Pons (tissue), 1 donor: ENCODE data around the gene HOXB3.
A peak's percentile ranks its signal among the peaks of the same experiment; 100 is the strongest.

Experiments used
- DNase-seq: peaks from one replicate; pipeline ENCODE4 v3.0.0-alpha.2; 2016; ENCODE audit warnings: low spot score

The HOXB3 gene

DNA sequence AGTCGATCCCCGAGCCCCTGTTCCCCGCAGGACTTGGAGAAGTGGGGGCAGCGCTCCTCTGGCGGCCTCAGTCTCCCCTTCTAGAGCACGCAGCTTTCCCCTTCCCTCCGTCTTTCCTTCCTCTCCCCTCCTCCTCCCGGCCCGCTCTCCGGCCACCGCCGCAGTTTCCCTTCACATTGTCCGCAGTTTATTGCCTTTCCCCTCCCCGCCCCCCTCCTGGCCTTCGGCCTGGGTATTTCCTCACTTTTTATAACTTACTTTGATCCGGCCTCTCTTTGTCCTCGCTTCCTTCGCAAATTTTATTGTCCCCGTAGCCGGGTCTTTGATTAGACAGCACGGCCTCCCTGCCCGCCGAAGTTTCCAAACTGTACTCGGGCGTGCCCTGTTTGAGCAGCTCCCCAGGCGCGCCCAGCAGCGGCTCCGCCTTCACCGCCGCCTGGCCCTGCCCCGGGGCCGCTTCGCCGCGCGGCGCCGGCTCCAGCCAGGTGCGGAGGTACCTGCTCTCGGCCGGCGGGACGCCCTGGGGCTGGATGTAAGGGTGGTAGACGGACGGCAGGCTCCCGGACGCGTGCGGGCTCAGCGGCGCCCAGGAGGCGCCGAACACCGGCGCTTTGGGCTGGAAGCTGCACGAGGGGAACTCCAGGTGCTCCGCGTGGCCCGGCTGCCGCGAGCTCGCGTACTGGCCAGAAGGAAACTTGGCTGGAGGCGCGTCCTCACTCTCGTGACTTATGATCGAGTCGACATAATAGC is 35.6 kb upstream of the HOXB3 start:
- no peak for DNase-seq

DNA sequence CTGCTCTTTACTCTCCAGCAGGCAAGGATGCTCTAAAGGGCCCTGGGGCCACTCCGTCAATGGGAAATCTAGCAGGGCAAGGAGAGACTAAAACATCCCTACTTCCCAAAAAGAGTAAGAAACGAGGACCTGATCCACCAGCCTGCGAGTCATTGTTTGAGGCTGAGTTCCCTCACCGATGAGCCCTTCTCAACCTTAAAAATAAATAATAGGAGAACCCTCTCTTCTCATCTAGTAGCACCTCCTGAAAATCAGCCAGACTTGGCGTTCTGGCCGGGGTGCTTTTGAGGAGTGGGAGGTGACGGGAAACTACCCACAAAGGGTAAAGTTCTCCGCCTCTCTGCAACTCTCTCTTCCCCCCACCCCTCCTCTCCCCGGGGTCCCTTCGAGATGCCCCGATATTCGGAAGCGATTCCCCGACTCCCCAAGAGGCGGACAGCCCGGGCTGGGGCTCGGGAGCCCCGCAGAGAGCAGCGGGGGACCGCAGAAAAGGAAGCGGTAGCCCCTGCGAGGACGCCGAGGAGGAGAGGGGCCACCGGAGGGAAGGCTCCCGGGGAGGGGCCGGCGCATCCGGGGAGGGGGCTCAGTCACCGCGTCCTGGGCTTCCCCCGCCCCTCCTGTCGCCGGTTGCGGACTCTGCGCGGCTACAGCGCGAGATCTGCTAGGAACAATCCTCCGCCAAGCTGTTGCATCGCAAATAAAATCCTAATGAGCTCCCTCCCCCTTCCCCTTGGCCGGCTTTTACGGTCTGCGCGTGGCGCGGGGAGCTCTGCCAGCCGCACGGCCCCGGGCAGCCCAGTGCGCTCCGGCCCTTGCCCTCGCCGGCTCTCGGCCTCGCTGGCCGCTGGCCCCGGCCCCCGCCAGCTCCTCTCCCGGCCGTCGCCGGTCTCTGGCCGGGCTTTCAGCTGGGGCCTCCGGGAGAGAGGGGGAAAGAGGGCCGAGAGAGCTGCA is 34.8 kb upstream of the HOXB3 start:
- DNase-seq = no peak

DNA sequence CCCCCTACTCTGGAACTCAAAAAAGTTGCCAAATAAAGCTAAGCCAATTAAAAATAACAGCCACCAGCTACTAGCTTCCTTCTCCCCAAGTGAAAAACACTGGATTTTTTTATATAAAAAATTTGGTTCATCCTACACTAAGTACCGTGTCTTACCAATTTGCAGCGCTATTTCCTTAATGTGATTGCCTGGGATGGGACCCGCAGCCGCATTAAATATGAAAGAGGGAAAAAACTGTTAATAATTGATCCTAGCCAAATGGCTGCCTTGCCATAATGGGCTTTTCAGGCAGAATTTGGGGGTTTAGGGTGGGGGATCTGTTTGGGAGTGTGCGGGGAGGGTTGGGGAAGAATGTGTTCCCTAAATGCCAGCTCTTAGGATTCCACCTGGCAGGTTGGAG is 34.1 kb upstream of the HOXB3 start:
- DNase-seq = no peak

DNA sequence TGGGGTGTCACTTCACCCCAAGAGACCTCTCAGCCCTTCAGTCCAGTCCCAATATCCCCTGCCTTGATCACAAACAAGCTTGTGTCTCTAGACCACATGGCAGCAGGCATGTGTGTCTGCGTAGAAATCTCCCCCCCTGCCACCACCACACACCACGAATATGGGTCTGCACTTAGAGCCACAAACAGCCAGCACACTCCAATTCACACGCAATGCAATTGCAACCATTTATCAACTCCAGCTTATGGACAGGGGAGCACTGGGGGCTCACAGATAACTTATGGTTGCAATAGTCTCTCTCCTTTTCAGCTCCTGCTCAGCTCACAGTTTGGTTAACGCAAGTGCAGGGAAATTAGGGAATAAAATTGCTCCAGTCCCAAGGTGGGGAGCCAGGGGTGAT is 33.5 kb upstream of the HOXB3 start:
- DNase-seq = no peak

DNA sequence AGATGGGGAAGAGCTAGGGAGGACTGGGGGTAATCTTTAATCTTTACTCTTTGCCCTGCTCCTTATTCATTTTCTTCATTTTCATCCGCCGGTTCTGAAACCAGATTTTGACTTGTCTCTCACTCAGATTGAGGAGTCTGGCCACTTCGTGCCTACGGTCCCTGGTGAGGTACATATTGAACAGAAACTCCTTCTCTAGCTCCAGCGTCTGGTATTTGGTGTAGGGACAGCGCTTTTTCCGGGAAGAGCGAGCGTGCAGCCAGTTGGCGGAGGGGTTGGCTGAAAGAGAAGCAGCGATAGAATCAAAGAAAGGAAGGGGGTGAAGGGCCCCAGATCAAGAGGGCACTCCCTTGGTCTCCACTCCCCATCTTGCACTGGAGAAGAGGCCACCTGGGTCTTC is 32.8 kb upstream of the HOXB3 start:
- DNase-seq = no peak

DNA sequence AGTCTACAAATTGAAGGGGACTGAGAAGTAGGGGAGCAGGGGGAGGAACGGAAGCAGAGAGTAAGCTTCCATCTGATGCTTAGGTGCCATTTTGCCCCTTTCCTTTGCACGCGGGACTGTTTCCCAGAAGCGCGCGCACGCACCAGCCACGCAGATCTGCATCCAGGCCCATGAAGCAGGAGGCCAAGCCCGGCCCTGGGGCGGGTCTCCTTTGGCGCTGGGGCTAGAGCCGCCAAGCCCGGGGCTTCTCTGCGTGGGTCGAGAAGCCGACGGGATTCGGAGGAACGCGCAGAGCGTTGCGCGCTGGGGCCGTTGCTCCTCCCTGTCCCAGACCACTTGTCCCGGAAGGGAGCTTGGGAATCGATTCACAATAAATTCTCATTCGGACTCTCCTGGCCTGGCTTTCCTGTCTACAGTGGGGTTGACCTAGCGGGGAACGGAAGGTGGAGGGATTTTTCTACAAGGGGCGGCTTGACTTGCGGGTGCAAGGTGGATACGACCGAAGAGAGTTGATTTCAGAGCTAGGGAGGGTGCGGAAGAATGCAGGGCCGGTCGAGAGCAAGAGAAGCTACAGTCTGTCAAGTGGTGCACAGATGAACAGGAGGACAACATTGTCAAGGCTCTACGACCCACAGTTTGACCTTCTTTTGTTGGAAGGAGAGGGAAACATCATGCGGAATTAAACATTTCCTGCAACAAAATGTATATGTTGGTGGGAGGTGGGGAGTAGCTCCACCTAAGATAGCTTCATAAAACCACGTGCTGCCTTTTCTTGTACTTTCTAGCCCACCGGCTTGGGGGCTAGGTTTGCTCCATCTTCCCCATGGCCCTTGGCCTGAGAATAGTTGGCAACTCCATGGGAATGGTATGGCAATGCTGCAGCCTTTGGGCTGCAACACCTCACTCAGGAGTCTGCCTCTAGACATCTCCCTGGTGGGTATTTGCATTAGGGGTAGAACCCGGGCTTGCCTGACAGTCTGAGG is 31.7 kb upstream of the HOXB3 start:
- DNase-seq = no peak

DNA sequence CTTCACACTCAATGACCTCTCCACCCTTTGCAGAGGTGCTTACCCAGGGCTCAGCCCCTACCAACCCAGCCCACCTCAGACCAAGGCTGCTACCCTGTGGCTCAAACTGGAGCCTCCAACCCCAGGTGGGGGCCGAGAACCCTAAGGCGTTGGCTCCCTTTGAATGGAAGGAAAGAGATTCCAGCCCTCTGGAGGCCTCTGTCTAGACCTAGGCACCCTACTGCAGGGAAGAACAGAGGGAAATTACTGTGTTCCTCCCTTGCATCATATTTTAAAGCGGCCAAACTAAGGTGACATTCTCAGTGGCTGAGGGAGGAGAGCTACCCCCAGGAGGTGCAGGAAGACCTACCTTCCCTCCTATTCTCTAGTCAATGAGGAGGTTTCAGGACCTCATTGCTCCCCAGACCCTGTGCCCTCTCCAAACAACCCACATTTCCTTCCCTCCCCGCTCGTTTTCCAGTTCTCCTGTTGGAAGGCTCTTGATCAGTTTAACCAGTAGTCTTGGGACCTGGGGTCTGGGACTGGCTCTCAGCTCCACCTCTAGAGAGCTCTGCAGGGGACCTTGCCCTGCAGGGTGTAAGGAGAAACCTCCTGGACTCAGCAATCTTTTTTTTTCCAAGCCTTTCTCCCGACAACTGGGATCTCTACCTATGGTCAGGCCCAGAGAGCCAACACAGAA is 30.6 kb upstream of the HOXB3 start:
- DNase-seq = no peak

DNA sequence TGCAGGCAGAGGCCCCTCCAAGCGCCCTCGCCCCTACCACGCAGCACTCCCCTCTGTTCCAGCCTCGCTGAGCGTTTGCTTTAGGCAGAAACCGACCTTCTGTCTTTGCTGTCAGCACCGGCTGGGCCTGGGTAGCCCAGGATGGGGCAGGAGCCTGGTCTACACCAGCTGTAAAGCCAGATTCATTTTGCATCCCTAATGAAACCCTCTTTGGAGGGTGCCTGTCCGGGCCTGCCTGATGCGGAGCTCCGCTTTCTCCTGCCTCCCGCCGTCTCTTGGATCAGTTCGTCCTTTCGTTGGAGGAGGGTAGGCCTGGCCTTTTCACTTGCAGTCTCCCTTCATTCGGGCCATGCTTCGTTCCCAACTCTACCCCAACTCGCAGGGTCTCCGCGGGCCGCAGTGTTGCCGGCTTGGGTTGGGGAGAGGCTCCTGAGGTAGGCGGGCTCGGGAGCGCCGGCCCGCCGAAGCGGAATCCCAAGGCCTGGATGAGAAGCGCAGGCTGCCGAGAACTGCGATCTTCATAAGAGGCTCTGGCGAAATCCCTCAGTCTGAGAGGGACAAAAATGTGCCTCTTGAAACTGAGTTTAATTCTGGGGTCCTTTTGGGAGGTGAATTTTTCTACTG is 29.9 kb upstream of the HOXB3 start:
- DNase-seq = no peak

DNA sequence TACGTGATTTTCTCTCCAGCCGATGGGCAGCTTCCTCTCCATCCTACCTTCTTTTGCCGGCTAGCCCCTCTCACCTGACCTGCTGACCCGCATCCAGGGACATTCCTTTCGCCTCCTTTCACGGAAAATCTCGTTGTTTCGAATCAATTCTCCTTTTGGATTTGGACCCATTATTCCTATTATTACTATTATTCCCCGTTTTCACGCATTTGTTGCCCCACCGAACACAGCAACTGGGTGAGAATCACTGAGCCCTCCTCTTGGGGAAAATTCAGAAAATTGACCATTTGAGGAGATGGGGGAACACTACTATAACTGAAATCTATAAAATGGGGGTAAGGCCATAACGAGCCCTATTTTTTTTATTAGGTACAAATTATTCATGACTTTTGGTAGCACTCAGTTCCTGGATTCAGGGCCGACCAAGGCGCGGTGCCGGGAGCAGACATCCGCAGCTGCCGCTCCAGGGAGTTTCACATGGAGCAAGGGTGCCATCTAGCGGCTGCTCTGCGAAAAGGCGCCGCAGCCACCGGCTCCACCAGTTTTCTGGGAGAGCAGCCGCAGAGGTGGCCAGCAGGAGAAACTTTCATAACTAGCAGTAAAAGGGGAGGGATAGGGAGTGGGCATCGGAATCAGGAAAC is 28.3 kb upstream of the HOXB3 start:
- DNase-seq = peak; percentile 61

DNA sequence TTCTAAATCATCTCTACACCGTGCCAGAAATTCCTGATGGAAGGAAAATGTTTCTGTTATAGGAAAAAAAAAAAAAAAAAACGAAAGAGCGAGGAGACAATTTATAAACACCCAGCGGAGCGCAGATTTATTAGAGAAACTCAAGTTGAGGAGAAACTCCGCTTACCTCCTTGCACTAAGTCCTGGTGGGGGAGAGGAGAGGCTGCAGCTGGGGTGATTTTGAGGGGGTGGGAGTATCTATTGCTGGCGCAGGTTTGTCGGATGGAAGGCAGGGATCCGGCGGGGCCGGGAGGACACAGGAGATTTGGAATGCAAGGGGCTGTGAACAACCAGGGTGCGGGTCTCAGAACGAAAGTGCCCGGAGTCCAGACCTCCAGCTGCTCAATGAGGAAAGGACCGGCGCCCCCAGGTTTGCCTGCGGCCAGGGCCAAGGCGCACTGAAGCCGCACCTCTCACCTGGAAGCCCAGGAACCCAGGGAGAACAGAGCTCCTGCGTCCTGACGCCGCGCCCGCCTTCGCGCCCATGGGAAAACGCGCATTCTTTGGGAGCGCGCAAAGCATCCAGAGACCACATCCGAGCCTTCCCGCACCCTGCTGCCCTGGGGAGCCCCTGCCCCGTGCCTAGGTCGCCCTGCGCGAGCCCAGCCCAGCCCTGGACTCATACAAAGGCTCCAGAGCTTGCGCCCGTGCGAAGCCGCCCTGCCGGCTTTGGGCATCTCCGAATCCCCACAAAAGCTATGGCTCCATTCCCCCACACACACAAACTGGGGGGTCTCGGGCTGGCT is 27.6 kb upstream of the HOXB3 start:
- DNase-seq = no peak

DNA sequence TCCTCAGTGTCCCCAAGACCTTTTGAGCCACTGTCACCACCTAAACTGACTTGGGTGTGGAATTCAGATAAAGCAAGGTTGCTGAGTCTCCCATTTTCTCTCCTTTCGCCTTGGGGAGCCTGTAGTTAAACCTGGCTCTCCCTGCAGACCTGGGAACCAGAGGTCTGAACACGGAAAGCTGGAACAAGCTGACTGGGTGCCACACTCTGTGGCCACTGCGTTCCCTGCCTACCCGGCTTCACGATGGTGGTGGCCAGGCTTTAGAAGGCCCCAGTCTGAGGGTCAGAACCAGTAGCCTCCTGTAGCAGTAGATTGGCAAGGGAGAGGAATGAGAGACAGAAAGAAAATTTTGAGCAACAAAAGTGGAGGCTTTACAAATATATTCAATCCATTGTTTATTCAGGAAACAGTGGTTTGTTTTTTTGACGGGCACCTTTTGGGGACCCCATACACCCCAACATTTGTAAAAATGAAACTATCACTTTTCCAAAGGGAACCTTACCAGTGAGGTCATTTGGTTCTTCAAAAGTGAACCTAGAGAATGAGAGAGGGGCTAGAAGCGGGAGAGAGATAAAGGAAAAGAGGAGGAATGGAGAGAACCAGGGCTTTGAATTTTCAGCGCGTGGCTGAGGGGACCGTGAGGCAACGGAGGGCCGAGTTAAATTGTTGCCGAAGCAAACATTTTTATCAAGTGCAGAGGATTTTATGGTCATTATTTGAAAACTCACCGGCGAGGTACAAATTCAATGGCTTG is 26.9 kb upstream of the HOXB3 start:
- no peak for DNase-seq

DNA sequence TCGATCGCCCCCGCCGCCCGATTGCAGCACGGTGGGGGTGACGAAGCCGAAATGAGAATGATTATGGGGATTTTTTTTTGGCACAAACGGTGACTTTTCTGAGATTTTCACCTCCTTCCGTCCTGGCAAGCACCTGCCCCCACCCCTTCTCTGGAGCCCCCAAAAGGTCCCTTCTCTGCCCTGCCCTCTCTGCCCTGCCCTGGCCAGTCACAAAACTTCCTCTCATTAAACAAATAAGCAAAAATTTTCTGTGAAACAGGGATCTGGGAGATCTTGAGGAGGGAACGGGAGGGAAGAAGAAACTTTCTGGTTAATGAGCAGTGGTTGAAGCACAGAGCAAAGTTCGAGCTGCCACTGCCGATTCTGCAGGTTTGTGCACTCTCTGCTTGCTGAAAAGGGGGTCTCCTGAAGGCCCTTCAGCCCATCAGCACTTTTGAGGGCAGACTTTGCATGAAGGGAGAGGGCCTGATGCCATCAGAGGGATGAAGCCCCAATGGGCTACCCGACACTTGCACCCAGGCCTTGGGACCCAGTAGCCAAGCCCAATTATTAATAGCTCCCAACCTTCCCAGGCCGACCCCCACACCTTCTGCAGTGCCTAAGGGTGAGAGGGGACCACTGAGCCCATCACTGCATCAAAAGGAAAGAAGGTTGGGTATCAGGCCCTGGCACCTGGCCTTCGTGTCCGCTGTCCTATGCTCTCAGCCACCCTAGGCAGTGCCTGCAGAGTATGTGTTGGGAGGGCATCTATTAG is 26.1 kb upstream of the HOXB3 start:
- DNase-seq = no peak

DNA sequence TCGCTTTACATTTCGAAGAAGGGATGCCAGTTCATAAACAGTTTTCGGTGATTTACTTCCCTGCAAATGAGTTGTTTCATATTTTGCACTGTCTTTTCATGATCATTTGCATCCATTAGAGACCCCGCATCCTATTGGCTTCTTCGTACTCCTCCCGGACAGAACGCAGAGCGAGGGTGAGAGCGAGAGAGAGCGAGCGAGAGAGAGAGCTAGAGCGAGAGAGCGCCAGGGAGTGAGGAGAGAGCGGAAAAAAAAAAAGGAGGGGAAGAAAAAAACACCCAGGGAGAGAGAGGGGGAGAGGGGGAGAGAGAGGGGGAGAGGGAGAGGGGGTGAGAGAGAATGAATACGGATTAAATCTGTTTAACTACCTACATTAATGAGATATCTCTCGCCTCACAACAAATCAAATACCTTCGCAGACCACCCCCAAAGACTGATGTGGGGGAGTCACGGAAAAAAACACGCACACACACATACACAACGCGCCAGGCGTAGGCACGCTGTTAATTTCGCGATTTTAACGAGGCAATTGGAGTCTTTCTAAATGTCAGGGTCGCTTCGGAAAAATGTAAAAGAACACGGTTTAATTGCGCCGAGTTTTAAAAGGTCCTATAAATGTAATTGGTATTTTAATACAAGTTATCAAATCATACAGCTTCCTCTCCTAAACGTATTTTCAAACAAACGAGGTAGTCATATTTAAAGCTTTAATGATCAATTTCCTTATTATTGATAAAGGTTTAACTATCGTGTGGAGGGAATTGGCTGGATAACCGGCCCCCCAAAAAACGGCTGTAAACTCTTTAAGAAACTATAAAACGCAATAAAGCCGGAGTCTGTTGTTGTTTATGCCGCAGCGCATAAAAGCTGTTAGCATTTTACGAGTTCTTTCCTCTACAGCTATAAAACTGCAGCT is 25.3 kb upstream of the HOXB3 start, which contains the start of gene HOXB8:
Gene HOXB8 (minus strand): TSS at position 246 of the 916 bp plus-strand sequence. CDS start 588 bp downstream, outside the sequence.
- no peak for DNase-seq

DNA sequence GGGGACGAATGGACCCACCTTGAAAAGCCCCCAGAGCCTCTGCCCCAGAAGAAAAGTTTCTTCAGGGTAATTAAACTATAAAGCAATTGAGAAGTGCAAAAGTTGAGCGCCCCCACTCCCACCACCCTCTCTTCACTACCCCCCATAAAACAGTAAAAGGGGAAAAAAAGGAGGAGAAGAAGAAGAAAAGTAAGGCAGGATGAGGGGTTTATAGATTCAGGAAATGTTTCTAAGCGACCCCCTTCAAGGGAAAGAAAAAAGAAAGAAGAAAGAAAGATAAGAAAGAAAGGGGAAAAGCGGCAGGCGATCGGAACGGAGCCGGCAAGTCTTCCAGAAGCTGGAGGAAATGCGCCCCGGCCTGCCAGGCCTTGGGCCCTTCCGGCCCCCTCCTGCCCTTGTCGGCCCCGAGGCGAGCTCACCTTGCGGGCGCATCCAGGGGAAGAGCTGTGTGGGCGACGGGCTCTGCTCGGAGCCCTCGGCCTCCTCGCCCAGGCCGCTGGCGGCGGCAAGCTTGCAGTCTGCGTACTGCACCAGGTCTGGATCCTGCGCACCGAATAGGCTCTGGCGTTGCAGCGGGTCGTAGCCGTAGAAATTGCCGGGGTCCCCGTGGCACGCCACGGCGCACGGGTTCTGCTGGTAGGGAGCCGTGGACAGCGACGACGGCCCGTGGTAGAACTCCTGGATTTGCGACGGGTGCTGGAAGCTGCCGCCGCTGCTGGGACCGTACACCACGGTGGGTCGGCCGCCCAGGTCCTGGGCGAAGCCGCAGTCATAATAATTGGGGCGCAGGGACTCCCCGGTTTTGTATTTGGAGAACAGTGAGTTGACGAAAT is 24.0 kb upstream of the HOXB3 start:
- no peak for DNase-seq

DNA sequence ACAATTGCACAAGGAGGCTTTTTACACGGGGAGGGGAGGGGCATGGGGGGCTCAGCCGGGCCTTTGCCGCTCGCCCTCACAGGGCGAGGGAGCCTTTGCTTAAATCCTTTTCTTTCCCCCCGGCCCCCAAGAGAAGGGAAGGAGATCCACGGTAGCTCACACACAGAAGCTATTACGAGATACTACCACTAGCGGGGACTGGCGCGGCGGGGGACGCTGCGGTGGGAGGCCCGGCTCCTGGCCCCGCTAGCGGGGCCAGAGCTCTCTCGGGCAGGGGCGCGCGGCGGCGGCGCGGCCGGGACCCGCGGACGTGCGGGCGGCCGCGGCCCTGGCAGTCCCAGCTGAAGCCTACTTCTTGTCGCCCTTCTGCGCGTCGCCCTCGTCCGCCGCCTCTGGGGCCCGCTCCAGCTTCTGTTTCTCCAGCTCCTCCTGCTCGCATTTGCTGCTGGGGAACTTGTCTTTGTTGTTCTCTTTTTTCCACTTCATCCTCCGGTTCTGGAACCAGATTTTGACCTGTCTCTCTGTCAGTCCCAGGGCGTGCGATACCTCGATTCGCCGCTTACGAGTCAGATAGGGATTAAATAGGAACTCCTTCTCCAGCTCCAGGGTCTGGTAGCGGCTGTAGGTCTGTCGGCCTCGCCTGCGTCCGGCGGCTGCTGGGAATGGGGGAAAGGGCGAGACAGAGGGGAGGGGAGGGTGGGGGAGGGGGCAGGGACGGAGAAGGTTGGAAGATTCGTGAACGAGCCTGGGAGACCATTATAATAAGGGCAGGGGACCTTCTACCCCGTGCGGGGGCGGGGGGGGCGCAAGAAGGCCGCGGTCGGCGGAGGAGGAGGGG is 23.0 kb upstream of the HOXB3 start:
- no peak for DNase-seq
